HL-60 (cell line): ENCODE measurements around the gene MUTYH.

ENCODE experiments used
- DNase-seq, 2 experiments: peaks; one replicate each; pipeline ENCODE4 v3.0.0-alpha.2; 2010 to 2020; ENCODE audit warnings: low read depth in 1 of 2, low spot score in 1 of 2
- H3K27ac ChIP-seq: fragments of 250-450 bp; sonication (Bioruptor Pico); replicated peaks from 2 replicates; pipeline ENCODE4 v1.5.1; 2020; ENCODE audit warnings: mild to moderate bottlenecking, moderate library complexity
- H3K27me3 ChIP-seq: fragments of 250-450 bp; sonication (Bioruptor Pico); 2 replicates; pipeline ENCODE4 v1.5.1; 2021; ENCODE audit warnings: mild to moderate bottlenecking, moderate library complexity; ENCODE audit not compliant: insufficient read depth, poor library complexity, severe bottlenecking
- H3K4me3 ChIP-seq: replicated peaks from 2 replicates; pipeline ENCODE4 v1.5.1; 2011; ENCODE audit warnings: mild to moderate bottlenecking, control low read depth, low read length; ENCODE audit not compliant: insufficient read depth
- CTCF ChIP-seq: IDR thresholded peaks from one replicate; pipeline ENCODE4 v1.5.1; 2011; ENCODE audit warnings: low read length, control low read depth, inconsistent platforms; ENCODE audit not compliant: insufficient read depth
- GABPA ChIP-seq: IDR thresholded peaks from 2 replicates; pipeline ENCODE4 v1.6.1; 2012; ENCODE audit warnings: low read depth
- POLR2AphosphoS5 ChIP-seq: IDR thresholded peaks from 2 replicates; pipeline ENCODE4 v1.6.1; 2012; ENCODE audit warnings: low read depth
- SPI1 ChIP-seq: IDR thresholded peaks from 2 replicates; pipeline ENCODE4 v1.6.1; 2012; ENCODE audit warnings: low read depth, mild to moderate bottlenecking, borderline replicate concordance
- TF ChIP-seq, protein P1 (sequence below): IDR thresholded peaks from 2 replicates; pipeline ENCODE4 v1.6.1; 2012; ENCODE audit warnings: low read depth; ENCODE audit not compliant: insufficient replicate concordance

MUTYH gene

DNA sequence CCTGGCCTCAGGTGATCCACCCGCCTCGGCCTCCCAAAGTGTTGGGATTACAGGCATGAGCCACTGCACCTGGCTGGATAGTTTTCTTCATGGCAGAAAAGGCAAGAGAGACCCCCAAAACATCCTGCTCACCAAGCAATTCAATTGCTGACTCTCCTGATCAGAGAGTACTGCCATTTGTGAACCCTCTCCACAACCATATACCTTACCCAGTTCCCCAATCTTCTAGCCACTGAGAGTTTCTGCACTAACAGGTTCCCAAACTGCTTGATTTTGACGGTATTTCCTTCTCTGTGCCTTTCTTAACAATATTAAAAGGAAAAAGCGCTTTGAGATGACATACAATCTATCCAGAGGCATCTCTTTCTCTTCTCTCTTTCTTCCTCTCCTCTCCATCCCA, 39.9 kb upstream of the MUTYH start:
- no peak for TF ChIP-seq SPI1
- no peak for TF ChIP-seq POLR2AphosphoS5
- TF ChIP-seq, protein P1, sequence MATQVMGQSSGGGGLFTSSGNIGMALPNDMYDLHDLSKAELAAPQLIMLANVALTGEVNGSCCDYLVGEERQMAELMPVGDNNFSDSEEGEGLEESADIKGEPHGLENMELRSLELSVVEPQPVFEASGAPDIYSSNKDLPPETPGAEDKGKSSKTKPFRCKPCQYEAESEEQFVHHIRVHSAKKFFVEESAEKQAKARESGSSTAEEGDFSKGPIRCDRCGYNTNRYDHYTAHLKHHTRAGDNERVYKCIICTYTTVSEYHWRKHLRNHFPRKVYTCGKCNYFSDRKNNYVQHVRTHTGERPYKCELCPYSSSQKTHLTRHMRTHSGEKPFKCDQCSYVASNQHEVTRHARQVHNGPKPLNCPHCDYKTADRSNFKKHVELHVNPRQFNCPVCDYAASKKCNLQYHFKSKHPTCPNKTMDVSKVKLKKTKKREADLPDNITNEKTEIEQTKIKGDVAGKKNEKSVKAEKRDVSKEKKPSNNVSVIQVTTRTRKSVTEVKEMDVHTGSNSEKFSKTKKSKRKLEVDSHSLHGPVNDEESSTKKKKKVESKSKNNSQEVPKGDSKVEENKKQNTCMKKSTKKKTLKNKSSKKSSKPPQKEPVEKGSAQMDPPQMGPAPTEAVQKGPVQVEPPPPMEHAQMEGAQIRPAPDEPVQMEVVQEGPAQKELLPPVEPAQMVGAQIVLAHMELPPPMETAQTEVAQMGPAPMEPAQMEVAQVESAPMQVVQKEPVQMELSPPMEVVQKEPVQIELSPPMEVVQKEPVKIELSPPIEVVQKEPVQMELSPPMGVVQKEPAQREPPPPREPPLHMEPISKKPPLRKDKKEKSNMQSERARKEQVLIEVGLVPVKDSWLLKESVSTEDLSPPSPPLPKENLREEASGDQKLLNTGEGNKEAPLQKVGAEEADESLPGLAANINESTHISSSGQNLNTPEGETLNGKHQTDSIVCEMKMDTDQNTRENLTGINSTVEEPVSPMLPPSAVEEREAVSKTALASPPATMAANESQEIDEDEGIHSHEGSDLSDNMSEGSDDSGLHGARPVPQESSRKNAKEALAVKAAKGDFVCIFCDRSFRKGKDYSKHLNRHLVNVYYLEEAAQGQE: no peak
- no peak for TF ChIP-seq CTCF
- TF ChIP-seq GABPA: no peak
- Histone ChIP-seq H3K4me3 (no peak overlapping the region), H3K27me3 (no peaks in the 10 kb centered on the region), H3K27ac (no peak overlapping the region)
- DNase-seq: no peak

DNA sequence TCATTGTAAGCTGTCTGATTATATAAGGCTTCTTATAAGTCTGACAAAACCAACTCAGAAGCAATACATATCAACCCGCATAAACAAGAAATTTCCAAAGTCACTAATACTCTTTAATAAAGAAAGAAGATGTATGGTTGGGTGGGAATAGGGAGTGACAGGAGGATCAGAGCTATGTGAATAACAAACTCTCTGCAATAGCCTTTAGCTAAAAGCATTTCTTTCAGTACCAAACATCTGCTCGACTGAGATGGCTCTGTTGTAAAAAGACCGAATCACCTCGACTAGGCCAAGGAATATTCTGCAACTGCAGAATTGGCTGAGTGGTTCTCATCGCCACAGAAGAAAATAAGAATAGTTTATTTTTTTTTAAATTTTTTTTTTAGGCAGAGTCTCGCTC, 39.3 kb upstream of the MUTYH start:
- TF ChIP-seq POLR2AphosphoS5: no peak
- TF ChIP-seq, protein P1: no peak
- no peak for TF ChIP-seq GABPA
- TF ChIP-seq CTCF: no peak
- TF ChIP-seq SPI1: no peak
- Histone ChIP-seq H3K27ac (no peak overlapping the region), H3K4me3 (no peak overlapping the region), H3K27me3 (no peaks in the 10 kb centered on the region)
- DNase-seq: no peak

DNA sequence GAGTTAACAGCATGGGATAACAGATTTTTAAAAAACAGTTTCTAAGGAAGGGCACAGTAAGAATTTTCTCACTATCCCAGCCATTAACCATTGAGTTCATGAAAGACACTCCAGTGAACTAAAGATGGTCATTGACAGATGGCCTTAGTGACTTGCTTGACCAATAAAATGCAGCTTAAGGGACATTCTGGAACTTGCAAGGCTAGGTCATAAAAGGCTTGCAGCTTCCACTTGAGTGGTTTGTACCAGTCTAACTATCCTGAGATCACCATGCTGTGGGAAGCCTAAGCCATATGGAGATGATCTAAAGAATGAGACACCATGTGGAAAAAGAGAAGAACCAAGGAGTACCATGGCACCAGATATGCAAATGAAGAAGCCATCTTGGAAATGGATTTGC, 37.9 kb upstream of the MUTYH start:
- H3K27me3 ChIP-seq: no peaks in the 10 kb centered on the region
- no peak overlapping the region for H3K27ac ChIP-seq
- no peak for DNase-seq
- TF ChIP-seq CTCF: no peak
- TF ChIP-seq, protein P1: no peak
- H3K4me3 ChIP-seq: no peak overlapping the region
